ENCODE measurements around the gene RNF112. TPM values are rescaled to one million over a fixed set of nuclear protein-coding genes. Genes with fewer than 3 reads are reported as not detected.

The RNF112 gene
- total RNA-seq, 1 donor from 2014 or later = 0.36 TPM

DNA sequence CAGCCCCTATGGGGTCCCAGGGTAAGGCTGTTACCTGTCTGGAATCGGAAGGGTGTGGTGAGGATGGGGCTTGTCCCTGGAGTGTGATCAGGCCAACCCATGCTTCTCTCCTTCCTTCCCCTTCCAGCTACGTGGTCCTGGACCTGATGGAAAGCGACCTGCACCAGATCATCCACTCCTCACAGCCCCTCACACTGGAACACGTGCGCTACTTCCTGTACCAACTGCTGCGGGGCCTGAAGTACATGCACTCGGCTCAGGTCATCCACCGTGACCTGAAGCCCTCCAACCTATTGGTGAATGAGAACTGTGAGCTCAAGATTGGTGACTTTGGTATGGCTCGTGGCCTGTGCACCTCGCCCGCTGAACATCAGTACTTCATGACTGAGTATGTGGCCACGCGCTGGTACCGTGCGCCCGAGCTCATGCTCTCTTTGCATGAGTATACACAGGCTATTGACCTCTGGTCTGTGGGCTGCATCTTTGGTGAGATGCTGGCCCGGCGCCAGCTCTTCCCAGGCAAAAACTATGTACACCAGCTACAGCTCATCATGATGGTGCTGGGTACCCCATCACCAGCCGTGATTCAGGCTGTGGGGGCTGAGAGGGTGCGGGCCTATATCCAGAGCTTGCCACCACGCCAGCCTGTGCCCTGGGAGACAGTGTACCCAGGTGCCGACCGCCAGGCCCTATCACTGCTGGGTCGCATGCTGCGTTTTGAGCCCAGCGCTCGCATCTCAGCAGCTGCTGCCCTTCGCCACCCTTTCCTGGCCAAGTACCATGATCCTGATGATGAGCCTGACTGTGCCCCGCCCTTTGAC is 30.3 kb upstream of the RNF112 start:
- TF ChIP-seq, protein P1, sequence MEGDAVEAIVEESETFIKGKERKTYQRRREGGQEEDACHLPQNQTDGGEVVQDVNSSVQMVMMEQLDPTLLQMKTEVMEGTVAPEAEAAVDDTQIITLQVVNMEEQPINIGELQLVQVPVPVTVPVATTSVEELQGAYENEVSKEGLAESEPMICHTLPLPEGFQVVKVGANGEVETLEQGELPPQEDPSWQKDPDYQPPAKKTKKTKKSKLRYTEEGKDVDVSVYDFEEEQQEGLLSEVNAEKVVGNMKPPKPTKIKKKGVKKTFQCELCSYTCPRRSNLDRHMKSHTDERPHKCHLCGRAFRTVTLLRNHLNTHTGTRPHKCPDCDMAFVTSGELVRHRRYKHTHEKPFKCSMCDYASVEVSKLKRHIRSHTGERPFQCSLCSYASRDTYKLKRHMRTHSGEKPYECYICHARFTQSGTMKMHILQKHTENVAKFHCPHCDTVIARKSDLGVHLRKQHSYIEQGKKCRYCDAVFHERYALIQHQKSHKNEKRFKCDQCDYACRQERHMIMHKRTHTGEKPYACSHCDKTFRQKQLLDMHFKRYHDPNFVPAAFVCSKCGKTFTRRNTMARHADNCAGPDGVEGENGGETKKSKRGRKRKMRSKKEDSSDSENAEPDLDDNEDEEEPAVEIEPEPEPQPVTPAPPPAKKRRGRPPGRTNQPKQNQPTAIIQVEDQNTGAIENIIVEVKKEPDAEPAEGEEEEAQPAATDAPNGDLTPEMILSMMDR (IDR thresholded peaks at IDR 0.05; ENCODE audit: insufficient read depth, low read depth, low read length) = no peak
- no peak for TF ChIP-seq EZH2 (IDR thresholded peaks at IDR 0.05; ENCODE audit: insufficient read depth, low read length)
- Histone ChIP-seq H3K9ac (ENCODE audit: low read length) (no peak overlapping the region), H3K4me3 (ENCODE audit: insufficient read depth, low read depth, low read length) (no peak overlapping the region), H3K9me3 (ENCODE audit: insufficient read depth, low read depth, low read length) (no peaks in the 10 kb centered on the region), H4K20me1 (ENCODE audit: insufficient read depth, low read length) (peaks cover 65% of the 10 kb centered on the region), H3K79me2 (ENCODE audit: insufficient read depth, low read length) (peaks cover 46% of the 10 kb centered on the region), H2AFZ (ENCODE audit: low read depth, low read length) (no peak overlapping the region), H3K27ac (ENCODE audit: low read depth, low read length) (no peak overlapping the region), H3K4me1 (ENCODE audit: insufficient read depth, low read length) (peaks cover 17% of the 10 kb centered on the region), H3K27me3 (ENCODE audit: insufficient read depth, low read length) (no peaks in the 10 kb centered on the region), H3K4me2 (ENCODE audit: low read length) (no peak overlapping the region), H3K36me3 (ENCODE audit: insufficient read depth, low read length) (peaks cover 21% of the 10 kb centered on the region)
- Mint-ChIP-seq H3K27ac (ENCODE audit: unreplicated experiment) (no peak overlapping the region), H3K4me3 (ENCODE audit: unreplicated experiment) (no peak overlapping the region), H3K9me3 (ENCODE audit: unreplicated experiment) (no peaks in the 10 kb centered on the region), H3K27me3 (ENCODE audit: low read depth, unreplicated experiment) (no peaks in the 10 kb centered on the region), H3K4me1 (ENCODE audit: low read depth, unreplicated experiment) (peaks cover 15% of the 10 kb centered on the region), H3K36me3 (ENCODE audit: low read depth, unreplicated experiment) (peaks cover 26% of the 10 kb centered on the region)
- DNase-seq (ENCODE audit: low read depth) (no peak), FAIRE-seq (no peak)

DNA sequence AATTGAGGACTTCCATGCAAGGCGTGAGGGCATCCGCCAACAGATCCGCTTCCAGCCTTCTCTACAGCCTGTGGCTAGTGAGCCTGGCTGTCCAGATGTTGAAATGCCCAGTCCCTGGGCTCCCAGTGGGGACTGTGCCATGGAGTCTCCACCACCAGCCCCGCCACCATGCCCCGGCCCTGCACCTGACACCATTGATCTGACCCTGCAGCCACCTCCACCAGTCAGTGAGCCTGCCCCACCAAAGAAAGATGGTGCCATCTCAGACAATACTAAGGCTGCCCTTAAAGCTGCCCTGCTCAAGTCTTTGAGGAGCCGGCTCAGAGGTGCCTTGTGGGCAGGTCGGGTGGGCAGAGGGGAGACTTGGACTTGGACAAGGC is 29.7 kb upstream of the RNF112 start:
- DNase-seq (ENCODE audit: low read depth) = no peak
- peaks cover 26% of the 10 kb centered on the region for H3K36me3 Mint-ChIP-seq (ENCODE audit: low read depth, unreplicated experiment)
- FAIRE-seq = no peak
- peaks cover 19% of the 10 kb centered on the region for H3K4me1 Mint-ChIP-seq (ENCODE audit: low read depth, unreplicated experiment)
- H3K27me3 Mint-ChIP-seq (ENCODE audit: low read depth, unreplicated experiment) = no peaks in the 10 kb centered on the region
- Histone ChIP-seq H3K79me2 (ENCODE audit: insufficient read depth, low read length) (peaks cover 46% of the 10 kb centered on the region), H3K4me3 (ENCODE audit: insufficient read depth, low read depth, low read length) (no peak overlapping the region), H3K27ac (ENCODE audit: low read depth, low read length) (no peak overlapping the region), H3K4me1 (ENCODE audit: insufficient read depth, low read length) (peaks cover 22% of the 10 kb centered on the region), H3K9ac (ENCODE audit: low read length) (no peak overlapping the region), H2AFZ (ENCODE audit: low read depth, low read length) (no peak overlapping the region), H4K20me1 (ENCODE audit: insufficient read depth, low read length) (peaks cover 69% of the 10 kb centered on the region), H3K36me3 (ENCODE audit: insufficient read depth, low read length) (peaks cover 21% of the 10 kb centered on the region), H3K4me2 (ENCODE audit: low read length) (no peak overlapping the region), H3K27me3 (ENCODE audit: insufficient read depth, low read length) (no peaks in the 10 kb centered on the region), H3K9me3 (ENCODE audit: insufficient read depth, low read depth, low read length) (no peaks in the 10 kb centered on the region)
- H3K9me3 Mint-ChIP-seq (ENCODE audit: unreplicated experiment) = no peaks in the 10 kb centered on the region
- no peak overlapping the region for H3K4me3 Mint-ChIP-seq (ENCODE audit: unreplicated experiment)
- TF ChIP-seq EZH2 (IDR thresholded peaks at IDR 0.05; ENCODE audit: insufficient read depth, low read length) = no peak
- TF ChIP-seq, protein P1 (IDR thresholded peaks at IDR 0.05; ENCODE audit: insufficient read depth, low read depth, low read length) = no peak
- H3K27ac Mint-ChIP-seq (ENCODE audit: unreplicated experiment) = no peak overlapping the region

Data from astrocyte (in vitro differentiated cells and primary cell).